Stimulated activated CD4-positive, alpha-beta T cell treated with anti-CD3 and anti-CD28 coated beads, Interleukin-2, amount 100 ng/mL, for 48 hours (primary cell): ENCODE data around the gene CNDP1.

Experiments used
- DNase-seq, 2 donors: peaks; one replicate each; pipeline ENCODE4 v3.0.0-alpha.2; 2020

Gene CNDP1

DNA sequence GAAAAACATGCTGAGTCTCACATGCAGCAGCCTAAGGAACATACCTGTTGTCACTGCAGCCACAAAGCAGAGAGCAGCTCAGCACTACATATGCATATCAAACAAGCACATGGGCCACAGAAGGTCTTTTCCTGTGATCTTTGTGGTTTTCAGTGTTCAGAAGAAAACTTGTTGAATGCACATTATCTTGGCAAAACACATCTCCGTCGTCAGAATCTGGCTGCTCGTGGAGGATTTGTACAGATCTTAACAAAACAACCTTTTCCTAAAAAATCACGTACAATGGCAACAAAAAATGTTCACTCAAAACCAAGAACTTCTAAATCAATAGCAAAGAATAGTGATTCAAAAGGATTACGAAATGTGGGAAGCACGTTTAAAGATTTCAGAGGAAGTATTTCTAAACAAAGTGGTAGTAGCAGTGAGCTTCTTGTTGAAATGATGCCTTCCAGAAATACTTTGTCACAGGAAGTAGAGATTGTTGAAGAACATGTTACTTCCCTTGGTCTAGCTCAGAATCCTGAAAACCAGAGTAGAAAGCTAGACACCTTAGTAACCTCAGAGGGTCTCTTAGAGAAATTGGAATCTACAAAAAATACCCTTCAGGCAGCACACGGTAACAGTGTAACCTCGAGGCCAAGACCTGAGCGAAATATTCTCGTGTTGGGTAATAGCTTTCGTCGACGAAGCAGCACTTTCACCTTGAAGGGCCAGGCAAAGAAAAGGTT is 97.5 kb downstream of the CNDP1 start:
- DNase-seq: no peak

DNA sequence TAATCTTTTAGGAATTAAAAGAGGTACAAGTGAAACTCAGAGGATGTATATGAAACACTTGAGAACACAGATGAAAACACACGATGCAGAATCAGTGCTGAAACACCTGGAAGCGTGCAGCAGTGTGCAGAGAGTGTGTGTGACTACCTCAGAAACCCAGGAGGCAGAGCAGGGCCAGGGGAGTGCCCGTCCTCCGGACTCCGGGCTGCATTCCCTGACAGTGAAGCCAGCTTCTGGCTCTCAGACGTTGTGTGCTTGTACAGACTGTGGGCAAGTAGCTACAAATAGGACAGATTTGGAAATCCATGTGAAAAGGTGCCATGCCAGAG is 98.0 kb downstream of the CNDP1 start:
- no peak for DNase-seq

DNA sequence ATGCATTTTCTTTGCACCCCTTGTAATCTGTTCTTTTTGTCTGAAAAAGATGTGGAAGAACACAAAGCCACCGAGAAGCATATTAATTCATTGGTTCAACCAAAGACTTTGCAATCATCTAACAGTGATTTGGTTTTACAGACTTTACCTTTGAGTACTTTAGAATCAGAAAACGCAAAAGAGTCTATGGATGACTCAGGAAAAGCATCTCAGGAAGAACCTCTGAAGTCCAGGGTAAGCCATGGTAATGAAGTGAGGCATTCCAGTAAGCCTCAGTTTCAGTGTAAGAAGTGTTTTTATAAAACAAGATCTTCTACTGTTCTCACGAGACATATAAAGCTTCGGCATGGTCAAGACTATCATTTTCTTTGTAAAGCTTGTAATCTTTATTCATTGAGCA is 98.6 kb downstream of the CNDP1 start:
- DNase-seq: no peak

DNA sequence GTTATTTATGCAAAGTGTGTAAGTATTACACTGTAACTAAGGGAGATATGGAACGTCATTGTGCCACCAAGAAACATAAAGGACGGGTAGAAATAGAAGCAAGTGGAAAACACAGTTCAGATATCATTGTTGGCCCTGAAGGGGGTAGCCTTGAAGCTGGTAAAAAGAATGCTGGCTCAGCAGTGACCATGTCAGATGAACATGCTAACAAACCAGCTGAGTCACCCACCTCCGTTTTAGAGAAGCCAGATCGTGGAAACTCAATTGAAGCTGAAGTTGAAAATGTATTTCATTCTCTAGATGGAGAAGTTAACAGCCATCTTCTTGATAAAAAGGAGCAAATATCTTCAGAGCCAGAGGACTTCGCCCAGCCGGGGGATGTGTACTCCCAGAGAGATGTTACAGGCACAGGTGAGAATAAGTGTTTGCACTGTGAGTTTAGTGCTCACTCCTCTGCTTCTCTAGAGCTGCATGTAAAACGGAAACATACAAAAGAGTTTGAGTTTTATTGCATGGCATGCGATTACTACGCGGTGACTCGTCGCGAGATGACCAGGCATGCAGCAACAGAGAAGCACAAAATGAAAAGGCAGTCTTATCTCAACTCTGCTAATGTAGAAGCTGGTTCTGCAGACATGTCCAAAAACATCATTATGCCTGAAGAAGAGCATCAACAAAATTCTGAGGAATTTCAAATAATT is 99.5 kb downstream of the CNDP1 start:
- peak in 1 of 2 donors; percentile 17 for DNase-seq

DNA sequence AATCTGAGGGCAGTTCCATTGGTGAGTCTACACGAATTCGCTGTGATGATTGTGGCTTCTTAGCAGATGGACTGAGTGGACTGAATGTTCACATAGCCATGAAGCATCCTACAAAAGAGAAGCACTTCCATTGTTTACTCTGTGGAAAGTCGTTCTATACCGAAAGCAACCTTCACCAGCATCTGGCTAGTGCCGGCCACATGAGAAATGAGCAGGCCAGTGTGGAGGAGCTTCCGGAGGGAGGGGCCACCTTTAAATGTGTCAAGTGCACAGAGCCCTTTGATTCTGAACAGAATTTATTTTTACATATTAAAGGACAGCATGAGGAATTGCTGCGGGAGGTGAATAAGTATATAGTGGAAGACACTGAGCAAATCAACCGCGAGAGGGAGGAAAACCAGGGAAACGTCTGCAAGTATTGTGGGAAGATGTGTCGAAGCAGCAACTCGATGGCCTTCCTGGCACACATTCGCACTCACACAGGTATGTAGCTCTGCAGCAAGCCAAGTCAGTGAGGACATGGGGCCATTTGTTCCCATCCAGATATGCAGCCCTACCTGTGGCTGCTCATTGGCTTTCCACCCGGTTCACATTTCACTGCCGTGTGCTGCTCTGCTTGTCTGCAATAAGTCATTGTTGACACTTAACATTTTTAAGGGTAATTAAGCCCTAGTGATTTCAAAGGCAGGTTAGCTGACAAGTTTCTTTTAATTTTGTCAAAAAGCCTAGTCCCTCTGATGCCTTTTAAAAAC is 101.1 kb downstream of the CNDP1 start:
- DNase-seq: no peak
